ENCODE measurements around the gene NAPB.
"Not testable (repeated sequence)": the region's sequence is repeated elsewhere in the genome, so short reads cannot be mapped to it uniquely, and the experiment has no call there.

NAPB gene

DNA sequence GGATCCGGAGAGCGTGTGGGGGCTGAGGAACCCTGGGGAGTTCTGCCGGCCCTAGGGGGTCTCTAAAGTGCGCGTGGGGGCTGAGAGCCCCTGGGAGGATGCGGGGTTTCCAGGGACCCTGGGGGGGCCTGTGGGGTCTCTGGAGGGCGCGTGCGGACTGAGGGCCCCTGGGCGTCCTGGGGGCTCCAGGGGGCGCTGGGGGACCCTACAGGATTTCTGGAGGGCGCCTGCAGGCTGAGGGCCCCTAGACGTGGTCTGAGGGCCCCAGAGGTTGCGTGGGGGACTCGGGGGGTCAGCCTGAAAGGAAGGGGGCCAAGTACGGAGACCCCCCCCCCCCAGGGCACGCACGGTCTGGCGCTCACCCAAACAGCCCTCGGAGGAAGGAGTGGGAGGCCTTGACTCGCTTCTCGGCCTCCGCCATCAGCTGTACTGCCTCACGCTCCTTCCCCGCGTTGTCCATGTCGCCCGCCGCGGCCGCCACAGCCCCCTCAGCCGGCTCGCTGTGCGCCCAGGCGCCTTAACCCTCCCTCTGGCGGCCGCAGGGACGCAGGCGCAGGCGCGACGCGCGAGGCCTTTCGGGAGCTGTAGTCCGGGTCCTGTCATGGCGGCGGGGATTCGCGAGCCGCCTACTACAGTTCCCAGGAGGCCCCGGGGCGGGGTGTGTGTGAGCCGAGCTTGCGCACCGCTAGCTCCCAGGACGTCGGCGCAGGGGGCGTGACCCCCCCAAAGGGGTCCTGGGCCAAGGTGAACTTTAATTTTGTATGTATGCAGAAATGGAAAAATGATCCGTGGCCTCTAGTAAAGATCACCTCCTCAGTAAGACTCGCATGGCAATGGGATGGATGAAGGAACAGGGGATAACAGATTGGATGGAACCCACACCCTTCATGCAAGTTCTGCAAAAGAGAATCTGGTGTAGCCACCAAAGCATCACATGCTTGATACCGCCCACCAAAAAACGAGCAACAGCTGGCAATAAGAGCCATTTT is at the start of gene NAPB:
Gene NAPB, minus strand, starts transcription at position 546 of the 989 bp plus-strand sequence. Its CDS starts 86 bp downstream, at position 460.
- peak; percentile 67 to 88 (median 84) for DNase-seq (ENCODE audit: low read depth in 2 of 3, low spot score in 2 of 3)

- DNase-seq (ENCODE audit: low read depth in 2 of 3, low spot score in 2 of 3): not testable (repeated sequence)
These were observed 45.7 kb upstream of the NAPB start for GRCh38 chr20:23466961-23467360.

DNA sequence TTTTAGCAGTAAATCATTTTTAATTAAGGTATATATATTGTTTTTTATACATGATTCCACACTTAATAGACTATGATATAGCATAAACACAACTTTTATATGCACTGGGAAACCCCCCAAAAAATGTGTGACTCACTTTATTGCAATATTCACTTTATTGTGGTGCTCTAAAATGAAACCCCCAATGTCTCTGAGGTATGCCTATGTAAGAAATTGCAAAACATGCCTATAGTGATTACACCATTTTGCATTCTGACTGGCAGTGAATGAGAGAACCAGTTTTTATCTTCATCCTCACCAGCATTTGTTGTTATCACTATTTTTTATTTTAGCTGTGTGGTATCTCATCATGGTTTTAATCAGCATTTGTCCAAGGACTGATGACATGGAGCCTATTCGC is 39.9 kb upstream of the NAPB start:
- DNase-seq (ENCODE audit: low read depth in 2 of 3, low spot score in 2 of 3): no peak

DNA sequence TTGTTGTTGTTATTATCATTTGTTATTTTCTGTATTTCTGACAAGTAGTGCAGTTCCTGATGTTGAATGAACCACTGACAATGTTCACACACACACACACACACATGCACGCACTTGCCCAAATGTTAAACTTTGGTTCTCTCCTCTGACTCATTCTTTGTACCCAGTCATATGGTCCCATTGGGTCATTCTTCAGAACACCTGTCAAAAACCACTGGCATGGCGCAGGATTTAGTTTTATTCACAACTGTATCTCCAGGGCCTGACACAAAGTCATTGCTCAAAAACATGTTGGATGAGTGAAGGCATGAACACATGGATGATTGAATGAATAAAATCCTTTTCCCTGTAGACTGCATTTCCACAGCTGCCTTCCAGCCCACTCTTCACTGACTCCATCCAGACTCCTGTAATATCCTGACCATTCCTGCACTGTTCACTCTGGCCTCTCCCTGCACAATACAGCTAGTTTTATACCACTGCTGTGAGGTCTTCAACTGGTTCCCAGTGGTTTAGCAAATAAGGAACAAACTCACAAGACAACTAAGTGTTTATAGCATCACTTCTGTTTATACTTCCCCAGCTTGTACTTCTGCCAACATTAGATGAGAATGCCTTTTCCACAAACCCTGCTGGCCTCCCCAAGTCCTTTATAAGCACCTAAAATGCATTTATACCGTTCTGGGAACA is 38.3 kb upstream of the NAPB start:
- no peak for DNase-seq (ENCODE audit: low read depth in 2 of 3, low spot score in 2 of 3)

DNA sequence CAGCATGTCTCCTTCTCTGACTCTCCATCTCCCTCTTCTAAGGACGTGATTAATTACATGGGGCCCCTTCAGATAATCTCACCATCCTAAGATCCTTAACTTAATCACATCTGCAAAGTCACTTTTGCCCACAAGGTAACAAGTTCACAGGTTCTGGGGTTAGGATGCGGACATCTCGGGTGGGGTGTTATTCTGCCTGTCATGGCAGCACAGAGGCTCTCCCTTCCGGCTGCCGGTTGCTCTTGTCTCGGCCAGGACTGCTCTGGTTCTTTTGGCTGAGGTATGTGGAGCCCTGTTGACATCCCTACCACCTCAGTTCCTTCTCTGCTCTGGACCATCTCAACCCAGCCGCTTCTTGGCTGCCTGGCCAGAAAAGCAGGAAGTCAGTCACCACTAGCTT is 35.6 kb upstream of the NAPB start:
- DNase-seq (ENCODE audit: low read depth in 2 of 3, low spot score in 2 of 3): no peak

- DNase-seq (ENCODE audit: low read depth in 2 of 3, low spot score in 2 of 3): no peak
These were observed 35.1 kb upstream of the NAPB start for GRCh38 chr20:23456409-23456808.

GRCh38 chr20:23455639-23456038 is 34.4 kb upstream of the NAPB start:
- no peak for DNase-seq (ENCODE audit: low read depth in 2 of 3, low spot score in 2 of 3)

DNA sequence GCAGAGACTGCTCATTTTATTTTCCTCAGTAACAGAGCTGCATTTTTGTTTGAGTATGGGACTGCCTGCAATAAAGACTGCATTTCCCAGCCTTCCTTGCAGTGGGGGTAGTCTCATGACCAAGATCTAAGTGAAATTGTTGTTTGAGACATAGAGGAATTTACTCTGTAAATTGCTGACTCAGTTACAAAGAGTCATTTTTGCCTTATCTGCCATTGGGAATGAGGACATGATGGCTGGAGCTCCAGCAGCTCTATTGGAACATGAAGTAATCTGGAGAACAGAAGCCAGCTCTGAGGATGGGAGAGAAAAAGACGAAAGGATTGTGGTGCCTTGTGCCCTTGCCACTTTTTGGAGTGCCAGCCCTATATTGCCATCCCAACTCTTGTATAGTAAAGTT is 33.5 kb upstream of the NAPB start:
- no peak for DNase-seq (ENCODE audit: low read depth in 2 of 3, low spot score in 2 of 3)

DNA sequence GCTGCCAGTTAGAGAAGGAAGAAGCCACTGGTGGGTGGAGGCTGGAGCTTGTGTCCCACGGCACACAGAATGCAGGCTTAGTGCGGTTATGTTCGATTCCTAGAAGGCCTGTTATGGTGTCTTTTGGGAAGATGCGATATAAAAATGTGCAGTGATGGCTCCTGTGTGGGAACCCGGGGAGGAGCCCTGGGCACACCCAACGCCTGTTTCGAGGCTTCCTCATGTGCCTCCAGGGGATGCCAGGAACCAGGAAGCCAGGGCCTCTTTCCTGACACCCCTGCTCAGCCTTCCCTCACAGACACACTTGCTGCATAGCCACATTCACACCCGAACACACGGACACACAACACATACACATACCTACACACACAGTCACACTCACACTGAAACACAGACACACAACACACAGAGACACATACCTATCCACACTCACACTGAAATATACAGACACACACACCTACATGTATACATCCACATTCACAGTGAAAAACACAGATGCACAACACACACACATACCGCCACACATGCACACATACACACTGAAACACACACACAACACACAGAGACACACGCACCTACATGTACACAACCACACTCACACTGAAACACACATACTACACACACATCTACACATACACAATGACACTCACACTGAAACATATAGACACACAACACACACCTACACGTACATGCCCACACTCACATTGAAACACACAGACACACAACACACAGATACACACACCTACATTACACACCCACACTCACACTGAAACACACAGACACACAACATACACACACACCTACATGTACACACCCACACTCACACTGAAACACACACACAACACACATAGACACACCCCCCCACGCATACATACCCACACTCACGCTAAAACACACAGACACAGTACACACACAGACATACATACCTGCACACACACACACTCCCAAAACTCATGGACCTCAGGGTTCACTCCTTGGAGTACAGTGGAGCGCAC is 32.6 kb upstream of the NAPB start:
- DNase-seq (ENCODE audit: low read depth in 2 of 3, low spot score in 2 of 3): no peak

- DNase-seq (ENCODE audit: low read depth in 2 of 3, low spot score in 2 of 3): no peak
These were observed 31.5 kb upstream of the NAPB start, which contains the start of gene CST11 for GRCh38 chr20:23452776-23453175. Gene CST11 (minus strand): TSS chr20:23452876. CDS start chr20:23452811, 65 bp downstream.

GRCh38 chr20:23451956-23452487 is 30.7 kb upstream of the NAPB start:
- no peak for DNase-seq (ENCODE audit: low read depth in 2 of 3, low spot score in 2 of 3)

- DNase-seq (ENCODE audit: low read depth in 2 of 3, low spot score in 2 of 3): no peak
These were observed 29.6 kb upstream of the NAPB start for GRCh38 chr20:23450877-23451276.

DNA sequence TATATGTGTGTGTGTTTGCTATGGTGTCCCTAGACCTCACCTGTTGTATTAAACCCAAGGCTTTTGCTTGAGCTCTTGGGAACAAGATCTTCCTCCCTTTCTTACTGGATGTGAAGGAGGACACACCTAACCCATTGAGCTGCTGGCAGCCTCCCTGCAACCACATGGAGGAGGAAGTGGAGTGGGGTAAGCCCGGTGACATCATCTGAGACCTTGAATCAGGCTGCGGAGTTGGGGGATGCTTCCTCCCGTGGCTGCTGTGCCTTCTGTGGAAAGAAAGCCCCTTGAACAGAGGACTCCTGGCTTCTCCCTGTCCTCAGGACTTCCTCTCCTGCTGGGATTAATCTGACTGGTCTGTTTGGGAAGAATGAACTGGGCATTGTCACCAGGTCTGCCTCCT is 28.1 kb upstream of the NAPB start:
- DNase-seq (ENCODE audit: low read depth in 2 of 3, low spot score in 2 of 3): no peak

- no peak for DNase-seq (ENCODE audit: low read depth in 2 of 3, low spot score in 2 of 3)
These were observed 26.9 kb upstream of the NAPB start for GRCh38 chr20:23448167-23448566.

DNA sequence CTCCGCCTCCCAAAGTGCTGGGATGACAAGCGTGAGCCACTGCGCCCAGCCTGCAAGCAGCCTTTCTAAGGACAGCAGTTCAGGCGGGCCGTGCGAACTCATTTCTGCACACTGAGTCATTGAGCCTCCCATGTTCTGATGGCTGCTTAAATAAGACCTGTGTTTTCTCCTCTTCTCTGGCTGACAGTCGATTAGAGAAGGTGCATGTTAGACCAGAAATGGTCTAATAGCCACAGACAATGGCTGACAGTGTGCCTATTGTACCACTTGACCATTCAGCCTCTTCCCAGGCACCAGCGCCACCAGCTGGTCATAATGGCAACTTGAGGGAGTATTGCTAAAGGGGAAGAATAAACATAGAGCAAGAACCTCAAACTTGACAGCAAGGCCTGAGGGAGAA is 25.2 kb upstream of the NAPB start:
- peak in 1 of 3 experiments; percentile 13 for DNase-seq (ENCODE audit: low read depth in 2 of 3, low spot score in 2 of 3)

GRCh38 chr20:23445596-23446217 is 24.4 kb upstream of the NAPB start:
- DNase-seq (ENCODE audit: low read depth in 2 of 3, low spot score in 2 of 3): no peak

DNA sequence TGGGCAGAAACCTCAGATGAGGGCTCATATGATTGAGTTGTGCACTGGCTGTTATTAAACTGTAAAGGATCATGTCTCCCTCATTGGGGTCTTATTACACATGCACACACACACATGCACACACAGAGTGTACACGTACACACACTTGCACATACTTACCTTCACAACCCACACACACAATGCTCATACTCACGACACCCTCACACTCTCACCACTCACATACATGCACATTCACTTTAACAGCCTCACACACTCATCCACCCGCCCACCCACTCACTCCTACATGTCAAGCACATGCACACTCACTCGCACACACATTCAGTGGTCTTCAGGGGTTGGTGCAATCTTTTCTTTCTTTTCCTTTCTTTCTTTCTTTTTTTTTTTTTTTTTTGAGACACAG is 23.6 kb upstream of the NAPB start:
- DNase-seq (ENCODE audit: low read depth in 2 of 3, low spot score in 2 of 3): no peak

- DNase-seq (ENCODE audit: low read depth in 2 of 3, low spot score in 2 of 3): no peak
These were observed 21.1 kb upstream of the NAPB start for GRCh38 chr20:23442436-23442835.

- DNase-seq (ENCODE audit: low read depth in 2 of 3, low spot score in 2 of 3): peak in 2 of 3 experiments; percentile 18 to 52
These were observed 20.6 kb upstream of the NAPB start for GRCh38 chr20:23441850-23442313.

GRCh38 chr20:23440004-23440403 is 18.7 kb upstream of the NAPB start:
- DNase-seq (ENCODE audit: low read depth in 2 of 3, low spot score in 2 of 3): no peak

Data from activated CD8-positive, alpha-beta memory T cell treated with anti-CD3 and anti-CD28 coated beads for 48 hours (primary cell).